Iris pigment epithelial cell (primary cell): ENCODE results near the gene TTC7B.

Experiments
- DNase-seq: peaks from one replicate; pipeline ENCODE4 v3.0.0-alpha.2; 2011; ENCODE audit warnings: low read depth

The TTC7B gene

GRCh38 chr14:90773705-90774104, 42.5 kb downstream of the TTC7B start:
- no peak for DNase-seq

- DNase-seq: no peak
Measured at GRCh38 chr14:90773196-90773486, 43.1 kb downstream of the TTC7B start.

- no peak for DNase-seq
Measured at GRCh38 chr14:90767899-90768298, 48.3 kb downstream of the TTC7B start.

GRCh38 chr14:90760591-90761316, 55.5 kb downstream of the TTC7B start:
- DNase-seq: peak; percentile 42

GRCh38 chr14:90760078-90760444, 56.2 kb downstream of the TTC7B start:
- no peak for DNase-seq

GRCh38 chr14:90759370-90760077, 56.7 kb downstream of the TTC7B start:
- no peak for DNase-seq

GRCh38 chr14:90758959-90759358, 57.3 kb downstream of the TTC7B start:
- no peak for DNase-seq

- peak; percentile 83 for DNase-seq
Measured at GRCh38 chr14:90758028-90758889, 58.0 kb downstream of the TTC7B start.

GRCh38 chr14:90757452-90757851, 58.8 kb downstream of the TTC7B start:
- DNase-seq: peak; percentile 28

- no peak for DNase-seq
Measured at GRCh38 chr14:90756755-90757345, 59.4 kb downstream of the TTC7B start.

- DNase-seq: no peak
Measured at GRCh38 chr14:90755661-90756304, 60.4 kb downstream of the TTC7B start.

- DNase-seq: no peak
Measured at GRCh38 chr14:90753456-90754005, 62.7 kb downstream of the TTC7B start.

- no peak for DNase-seq
Measured at GRCh38 chr14:90750701-90751100, 65.5 kb downstream of the TTC7B start.

- no peak for DNase-seq
Measured at GRCh38 chr14:90750191-90750590, 66.0 kb downstream of the TTC7B start.

GRCh38 chr14:90747909-90748308, 68.3 kb downstream of the TTC7B start:
- DNase-seq: no peak

GRCh38 chr14:90743826-90744225, 72.4 kb downstream of the TTC7B start:
- DNase-seq: no peak

- no peak for DNase-seq
Measured at GRCh38 chr14:90743425-90743824, 72.8 kb downstream of the TTC7B start.

GRCh38 chr14:90742729-90743128, 73.5 kb downstream of the TTC7B start:
- no peak for DNase-seq

GRCh38 chr14:90742252-90742651, 74.0 kb downstream of the TTC7B start:
- DNase-seq: no peak

- no peak for DNase-seq
Measured at GRCh38 chr14:90741682-90741946, 74.6 kb downstream of the TTC7B start.

- no peak for DNase-seq
Measured at GRCh38 chr14:90740946-90741681, 75.1 kb downstream of the TTC7B start.
